ENCODE data around the gene LIX1L. TPM values are rescaled to one million over a fixed set of nuclear protein-coding genes. Genes with fewer than 3 reads are reported as not detected.
A peak's percentile ranks its signal among the peaks of the same experiment; 100 is the strongest.

LIX1L gene
- total RNA-seq, 2 donors from 2014 or later, result 36.9 to 39.5 TPM

GRCh38 chr1:145956361-145956760 is 1.5 kb downstream of the LIX1L start:
- Mint-ChIP-seq H3K36me3 (ENCODE audit: insufficient read depth in 2 of 2) (peaks cover 3 to 14% of the 10 kb centered on the region in 2 donors), H3K27me3 (ENCODE audit: low read depth) (no peaks in the 10 kb centered on the region), H3K4me3 (peak overlapping the region; percentile 84 to 96), H3K4me1 (ENCODE audit: low read depth) (peaks cover 74% of the 10 kb centered on the region), H3K27ac (peak overlapping the region; percentile 94), H3K9me3 (no peaks in the 10 kb centered on the region)
- DNase-seq (no peak), ATAC-seq (replicated peaks in 1 of 2) (no peak)

GRCh38 chr1:145955436-145955835 is 2.4 kb downstream of the LIX1L start:
- DNase-seq (no peak), ATAC-seq (replicated peaks in 1 of 2) (no peak)
- peaks cover 3 to 14% of the 10 kb centered on the region in 2 donors for H3K36me3 Mint-ChIP-seq (ENCODE audit: insufficient read depth in 2 of 2)
- no peaks in the 10 kb centered on the region for H3K9me3 Mint-ChIP-seq
- H3K4me3 Mint-ChIP-seq, result peak overlapping the region; percentile 84 to 96
- H3K27ac Mint-ChIP-seq, result peak overlapping the region; percentile 11
- H3K4me1 Mint-ChIP-seq (ENCODE audit: low read depth), result peaks cover 72% of the 10 kb centered on the region
- H3K27me3 Mint-ChIP-seq (ENCODE audit: low read depth), result no peaks in the 10 kb centered on the region

DNA sequence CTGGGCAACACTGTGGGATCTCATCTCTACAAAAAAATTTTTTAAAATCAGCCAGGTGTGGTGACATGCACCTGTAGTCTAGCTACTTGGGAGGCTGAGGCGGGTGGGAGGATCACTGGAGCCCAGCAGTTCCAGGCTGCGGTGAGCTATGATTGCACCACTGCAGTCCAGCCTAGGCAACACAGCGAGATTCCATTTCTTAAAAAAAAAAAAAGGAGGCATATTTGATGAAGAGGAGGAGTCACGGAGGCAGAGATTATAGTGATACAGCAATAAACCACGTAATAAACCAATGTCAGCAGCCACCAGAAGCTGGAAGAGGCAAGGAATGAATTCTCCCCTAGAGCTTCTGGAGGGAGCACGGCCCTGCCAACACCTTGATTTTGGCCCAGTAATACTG is 4.0 kb downstream of the LIX1L start:
- DNase-seq (no peak), ATAC-seq (replicated peaks in 1 of 2) (no peak)
- H3K9me3 Mint-ChIP-seq, result no peaks in the 10 kb centered on the region
- peak overlapping the region in 1 of 2 donors; percentile 7 for H3K4me3 Mint-ChIP-seq
- H3K36me3 Mint-ChIP-seq (ENCODE audit: insufficient read depth in 2 of 2), result peaks cover 3 to 14% of the 10 kb centered on the region in 2 donors
- H3K27ac Mint-ChIP-seq, result no peak overlapping the region
- H3K4me1 Mint-ChIP-seq (ENCODE audit: low read depth), result peaks cover 71% of the 10 kb centered on the region
- no peaks in the 10 kb centered on the region for H3K27me3 Mint-ChIP-seq (ENCODE audit: low read depth)

GRCh38 chr1:145952903-145953302 is 4.9 kb downstream of the LIX1L start:
- no peak overlapping the region for H3K4me3 Mint-ChIP-seq
- peaks cover 66% of the 10 kb centered on the region for H3K4me1 Mint-ChIP-seq (ENCODE audit: low read depth)
- DNase-seq (no peak), ATAC-seq (replicated peaks in 1 of 2) (no peak)
- H3K9me3 Mint-ChIP-seq, result no peaks in the 10 kb centered on the region
- no peaks in the 10 kb centered on the region for H3K27me3 Mint-ChIP-seq (ENCODE audit: low read depth)
- H3K27ac Mint-ChIP-seq, result no peak overlapping the region
- H3K36me3 Mint-ChIP-seq (ENCODE audit: insufficient read depth in 2 of 2), result peaks cover 3 to 14% of the 10 kb centered on the region in 2 donors

DNA sequence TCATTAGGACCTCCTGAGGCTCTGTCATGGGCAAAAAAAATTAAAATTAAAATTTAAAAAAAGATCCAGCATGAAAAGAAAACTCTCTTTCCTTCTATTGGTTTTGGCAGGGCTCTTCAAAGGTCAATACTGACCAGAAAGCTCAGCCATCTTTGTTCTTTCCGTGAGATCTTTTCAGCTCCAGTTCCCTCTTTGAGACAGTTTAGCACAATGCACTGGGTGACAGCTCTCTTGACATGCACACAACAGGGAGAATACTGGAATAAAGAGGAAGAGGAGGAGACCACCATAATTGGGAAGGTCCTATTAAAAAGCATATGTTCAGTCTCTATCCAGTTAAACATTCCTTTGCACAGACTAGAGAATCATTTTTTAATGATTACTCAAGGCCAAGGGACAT is 6.3 kb downstream of the LIX1L start:
- DNase-seq, result no peak

DNA sequence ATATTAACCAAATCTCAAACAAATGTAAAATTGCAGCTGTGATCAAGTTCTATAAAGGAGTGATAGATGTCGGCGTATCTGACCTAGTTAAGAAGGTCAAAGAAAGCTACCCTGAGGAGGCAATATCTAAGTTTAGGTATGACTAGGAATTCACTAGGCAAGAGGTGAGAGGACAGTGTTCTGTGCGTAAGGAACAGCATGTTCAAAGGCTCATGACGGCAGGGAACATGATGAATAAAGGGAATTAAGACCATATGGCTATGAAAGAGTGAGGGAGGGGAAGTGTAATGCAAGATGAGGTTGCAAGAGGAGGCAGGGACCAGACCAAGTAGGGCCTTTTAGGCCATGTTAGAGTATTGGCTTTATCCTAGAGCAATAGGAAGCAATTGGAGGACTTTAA is 8.6 kb downstream of the LIX1L start:
- DNase-seq (no peak), ATAC-seq (replicated peaks in 1 of 2) (no peak)
- Mint-ChIP-seq H3K36me3 (ENCODE audit: insufficient read depth in 2 of 2) (peaks cover 0 to 15% of the 10 kb centered on the region in 2 donors), H3K27ac (peak overlapping the region; percentile 6), H3K27me3 (ENCODE audit: low read depth) (no peaks in the 10 kb centered on the region), H3K9me3 (no peaks in the 10 kb centered on the region), H3K4me3 (no peak overlapping the region), H3K4me1 (ENCODE audit: low read depth) (peaks cover 50% of the 10 kb centered on the region)

More for the DNA sequence above, 6.3 kb downstream of the LIX1L start:
- ATAC-seq (replicated peaks in 1 of 2), result no peak
- Mint-ChIP-seq H3K27me3 (ENCODE audit: low read depth) (no peaks in the 10 kb centered on the region), H3K27ac (no peak overlapping the region), H3K4me1 (ENCODE audit: low read depth) (peaks cover 67% of the 10 kb centered on the region), H3K9me3 (no peaks in the 10 kb centered on the region), H3K36me3 (ENCODE audit: insufficient read depth in 2 of 2) (peaks cover 0 to 13% of the 10 kb centered on the region in 2 donors), H3K4me3 (no peak overlapping the region)

DNA sequence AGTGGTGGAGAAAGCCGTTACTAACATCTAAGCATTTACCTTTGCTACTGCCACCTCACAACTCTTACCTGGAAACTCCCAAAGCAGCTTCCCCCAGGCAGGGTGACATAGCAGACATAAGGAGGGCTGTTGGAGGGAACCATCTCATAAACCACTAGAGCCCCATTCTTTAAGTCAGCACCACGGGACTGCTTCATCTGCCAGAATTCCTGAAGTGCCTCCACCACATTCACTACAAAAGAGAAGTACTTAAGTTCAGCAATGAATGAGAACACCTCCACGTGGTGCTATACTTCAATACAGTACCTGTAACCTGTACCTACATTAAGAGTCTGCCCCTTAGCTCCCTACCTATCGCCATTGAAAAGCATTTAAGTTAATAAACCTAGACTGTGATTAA is 10.3 kb downstream of the LIX1L start:
- no peaks in the 10 kb centered on the region for H3K27me3 Mint-ChIP-seq (ENCODE audit: low read depth)
- peaks cover 41% of the 10 kb centered on the region for H3K4me1 Mint-ChIP-seq (ENCODE audit: low read depth)
- no peak for DNase-seq
- H3K27ac Mint-ChIP-seq, result no peak overlapping the region
- ATAC-seq (replicated peaks in 1 of 2), result no peak
- H3K9me3 Mint-ChIP-seq, result no peaks in the 10 kb centered on the region
- no peak overlapping the region for H3K4me3 Mint-ChIP-seq
- H3K36me3 Mint-ChIP-seq (ENCODE audit: insufficient read depth in 2 of 2), result peaks cover 0 to 9% of the 10 kb centered on the region in 2 donors

DNA sequence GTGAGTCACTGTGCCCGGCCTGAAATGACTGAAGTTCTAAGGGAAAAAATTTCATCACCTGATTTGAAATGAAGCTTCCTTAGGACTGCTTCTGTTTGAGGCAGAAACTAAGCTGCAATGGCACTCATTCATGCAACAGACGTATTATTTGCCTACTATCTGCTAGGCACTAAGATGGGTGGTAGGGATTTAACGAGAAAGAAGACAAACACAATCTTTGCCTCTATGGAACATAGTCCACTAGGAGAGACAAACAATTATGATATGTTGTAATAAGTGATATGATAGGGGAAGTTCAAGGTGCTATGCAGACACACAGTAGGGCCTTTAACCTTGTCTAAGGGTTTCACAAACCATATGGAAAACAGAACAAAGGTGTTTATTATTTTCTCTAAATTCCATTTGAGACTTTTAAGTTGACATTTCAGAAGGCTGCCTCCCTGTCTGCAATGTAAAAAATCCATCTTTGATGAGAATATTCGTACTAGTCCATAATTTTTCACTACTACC is 11.3 kb downstream of the LIX1L start:
- H3K36me3 Mint-ChIP-seq (ENCODE audit: insufficient read depth in 2 of 2), result peaks cover 0 to 14% of the 10 kb centered on the region in 2 donors
- H3K27me3 Mint-ChIP-seq (ENCODE audit: low read depth), result no peaks in the 10 kb centered on the region
- DNase-seq (no peak), ATAC-seq (replicated peaks in 1 of 2) (no peak)
- no peak overlapping the region for H3K27ac Mint-ChIP-seq
- H3K4me3 Mint-ChIP-seq, result no peak overlapping the region
- no peaks in the 10 kb centered on the region for H3K9me3 Mint-ChIP-seq
- H3K4me1 Mint-ChIP-seq (ENCODE audit: low read depth), result peaks cover 36% of the 10 kb centered on the region

DNA sequence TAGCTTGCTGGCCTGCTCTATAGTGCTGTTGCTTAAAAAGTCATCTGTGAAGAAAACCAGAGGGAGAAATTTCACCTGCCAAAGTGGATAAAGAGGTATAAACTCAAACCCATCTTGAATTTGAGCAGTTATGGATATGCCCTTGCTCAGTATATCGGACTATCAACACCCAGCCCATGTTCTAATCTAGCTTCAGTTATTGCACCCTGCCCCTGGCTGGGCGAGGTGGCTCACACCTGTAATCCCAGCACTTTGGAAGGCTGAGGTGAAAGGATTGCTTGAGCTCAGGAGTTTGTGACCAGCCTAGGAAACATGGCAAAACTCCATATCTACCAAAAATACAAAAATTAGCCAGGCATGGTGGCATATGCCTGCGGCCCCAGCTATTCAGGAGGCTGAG is 13.3 kb downstream of the LIX1L start:
- Mint-ChIP-seq H3K9me3 (no peaks in the 10 kb centered on the region), H3K4me3 (no peak overlapping the region), H3K4me1 (ENCODE audit: low read depth) (peaks cover 21% of the 10 kb centered on the region), H3K27me3 (ENCODE audit: low read depth) (no peaks in the 10 kb centered on the region), H3K36me3 (ENCODE audit: insufficient read depth in 2 of 2) (peaks cover 0 to 15% of the 10 kb centered on the region in 2 donors), H3K27ac (no peak overlapping the region)
- DNase-seq (no peak), ATAC-seq (replicated peaks in 1 of 2) (no peak)

GRCh38 chr1:145942871-145943270 is 14.9 kb downstream of the LIX1L start:
- H3K27ac Mint-ChIP-seq, result peak overlapping the region; percentile 55
- H3K4me3 Mint-ChIP-seq, result no peak overlapping the region
- peaks cover 0 to 15% of the 10 kb centered on the region in 2 donors for H3K36me3 Mint-ChIP-seq (ENCODE audit: insufficient read depth in 2 of 2)
- H3K4me1 Mint-ChIP-seq (ENCODE audit: low read depth), result peaks cover 11% of the 10 kb centered on the region
- no peaks in the 10 kb centered on the region for H3K9me3 Mint-ChIP-seq
- no peaks in the 10 kb centered on the region for H3K27me3 Mint-ChIP-seq (ENCODE audit: low read depth)
- ATAC-seq (replicated peaks in 1 of 2) (no peak), DNase-seq (no peak)

GRCh38 chr1:145942405-145942804 is 15.4 kb downstream of the LIX1L start:
- H3K27ac Mint-ChIP-seq, result peak overlapping the region; percentile 5
- H3K9me3 Mint-ChIP-seq, result no peaks in the 10 kb centered on the region
- DNase-seq, result no peak
- peaks cover 0 to 16% of the 10 kb centered on the region in 2 donors for H3K36me3 Mint-ChIP-seq (ENCODE audit: insufficient read depth in 2 of 2)
- no peak overlapping the region for H3K4me3 Mint-ChIP-seq
- H3K4me1 Mint-ChIP-seq (ENCODE audit: low read depth), result peaks cover 11% of the 10 kb centered on the region
- no peaks in the 10 kb centered on the region for H3K27me3 Mint-ChIP-seq (ENCODE audit: low read depth)
- no peak for ATAC-seq (replicated peaks in 1 of 2)

DNA sequence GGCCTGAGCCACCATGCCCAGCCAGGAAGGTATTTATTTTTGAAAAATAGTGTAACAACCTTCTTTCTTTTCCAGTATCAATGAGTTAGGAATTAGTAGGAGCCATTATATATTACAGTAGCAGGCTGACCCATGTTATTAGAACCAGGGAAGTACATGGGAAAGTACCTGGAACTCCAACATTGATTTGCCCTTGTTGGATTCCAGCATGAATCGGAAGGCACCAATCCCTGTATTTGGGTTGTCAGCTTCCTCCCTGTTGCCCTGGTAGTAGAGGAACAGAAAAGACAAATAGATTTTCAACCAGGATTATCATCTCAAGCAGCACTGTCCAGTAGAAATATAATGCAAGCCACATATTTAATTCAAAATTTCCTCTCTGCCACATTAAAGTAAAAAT is 20.4 kb downstream of the LIX1L start:
- H3K4me3 Mint-ChIP-seq, result no peak overlapping the region
- peaks cover 12% of the 10 kb centered on the region for H3K4me1 Mint-ChIP-seq (ENCODE audit: low read depth)
- no peak for DNase-seq
- H3K27ac Mint-ChIP-seq, result no peak overlapping the region
- H3K9me3 Mint-ChIP-seq, result no peaks in the 10 kb centered on the region
- no peaks in the 10 kb centered on the region for H3K27me3 Mint-ChIP-seq (ENCODE audit: low read depth)
- H3K36me3 Mint-ChIP-seq (ENCODE audit: insufficient read depth in 2 of 2), result peaks cover 0 to 23% of the 10 kb centered on the region in 2 donors
- ATAC-seq (replicated peaks in 1 of 2), result no peak

DNA sequence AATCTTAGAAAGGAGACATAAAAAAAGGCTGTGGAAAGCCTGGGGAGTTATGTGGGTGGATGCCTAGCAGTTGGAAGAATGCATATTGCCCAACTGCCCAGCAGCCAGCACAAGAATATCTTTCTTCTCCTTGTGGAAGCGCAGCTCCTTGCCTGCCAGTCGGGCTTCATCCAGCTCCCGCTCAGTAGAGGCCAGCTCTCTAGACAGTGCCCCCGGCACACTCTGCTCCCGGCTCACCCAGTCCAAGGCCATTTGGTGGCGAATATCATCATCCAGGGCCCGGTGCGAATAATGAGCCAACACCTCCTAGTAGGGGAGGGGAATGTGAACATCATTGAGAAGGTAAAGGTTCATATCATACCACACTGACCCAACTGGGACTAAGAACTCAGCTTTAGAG is 21.6 kb downstream of the LIX1L start:
- DNase-seq (no peak), ATAC-seq (replicated peaks in 1 of 2) (no peak)
- Mint-ChIP-seq H3K27ac (peak overlapping the region; percentile 35), H3K36me3 (ENCODE audit: insufficient read depth in 2 of 2) (peaks cover 2 to 20% of the 10 kb centered on the region in 2 donors), H3K4me1 (ENCODE audit: low read depth) (peaks cover 23% of the 10 kb centered on the region), H3K4me3 (no peak overlapping the region), H3K27me3 (ENCODE audit: low read depth) (no peaks in the 10 kb centered on the region), H3K9me3 (no peaks in the 10 kb centered on the region)

- H3K4me1 Mint-ChIP-seq (ENCODE audit: low read depth), result peaks cover 23% of the 10 kb centered on the region
- no peaks in the 10 kb centered on the region for H3K9me3 Mint-ChIP-seq
- DNase-seq, result no peak
- ATAC-seq (replicated peaks in 1 of 2), result no peak
- peaks cover 2 to 21% of the 10 kb centered on the region in 2 donors for H3K36me3 Mint-ChIP-seq (ENCODE audit: insufficient read depth in 2 of 2)
- no peak overlapping the region for H3K4me3 Mint-ChIP-seq
- peak overlapping the region; percentile 43 for H3K27ac Mint-ChIP-seq
- H3K27me3 Mint-ChIP-seq (ENCODE audit: low read depth), result no peaks in the 10 kb centered on the region
Measured at GRCh38 chr1:145935708-145936107, 22.1 kb downstream of the LIX1L start.

Measured in activated T-cell treated with anti-CD3 and anti-CD28 coated beads, Interleukin-2, amount 50 U/mL, for 72 hours (primary cell).